ENCODE measurements around the gene ZNF664.
A peak's percentile ranks its signal among the peaks of the same experiment; 100 is the strongest.

Gene ZNF664

GRCh38 chr12:124013073-124013472 lies 40.1 kb downstream of the ZNF664 start:
- no peak for DNase-seq

- no peak for DNase-seq
Measured at GRCh38 chr12:124015494-124016461, 42.8 kb downstream of the ZNF664 start.

GRCh38 chr12:124017064-124017463 lies 44.0 kb downstream of the ZNF664 start:
- no peak for DNase-seq

GRCh38 chr12:124018539-124018938 lies 45.5 kb downstream of the ZNF664 start:
- DNase-seq, result no peak

GRCh38 chr12:124019115-124019514 lies 46.1 kb downstream of the ZNF664 start:
- no peak for DNase-seq

GRCh38 chr12:124020514-124020949 lies 47.5 kb downstream of the ZNF664 start:
- no peak for DNase-seq

- DNase-seq, result no peak
Measured at GRCh38 chr12:124021007-124021406, 48.0 kb downstream of the ZNF664 start.

- no peak for DNase-seq
Measured at GRCh38 chr12:124022161-124022560, 49.1 kb downstream of the ZNF664 start.

- no peak for DNase-seq
Measured at GRCh38 chr12:124024263-124024678, 51.3 kb downstream of the ZNF664 start.

- no peak for DNase-seq
Measured at GRCh38 chr12:124024776-124025175, 51.8 kb downstream of the ZNF664 start.

- no peak for DNase-seq
Measured at GRCh38 chr12:124025661-124026060, 52.6 kb downstream of the ZNF664 start.

GRCh38 chr12:124026755-124027745 lies 54.0 kb downstream of the ZNF664 start:
- DNase-seq, result no peak

- no peak for DNase-seq
Measured at GRCh38 chr12:124027753-124028554, 54.9 kb downstream of the ZNF664 start.

GRCh38 chr12:124028555-124028925 lies 55.5 kb downstream of the ZNF664 start:
- DNase-seq, result no peak

GRCh38 chr12:124030008-124030407 lies 57.0 kb downstream of the ZNF664 start:
- DNase-seq, result no peak

GRCh38 chr12:124030510-124030909 lies 57.5 kb downstream of the ZNF664 start:
- no peak for DNase-seq

GRCh38 chr12:124031058-124031457 lies 58.0 kb downstream of the ZNF664 start:
- no peak for DNase-seq

- DNase-seq, result peak; percentile 25
Measured at GRCh38 chr12:124032265-124032886, 59.4 kb downstream of the ZNF664 start.

GRCh38 chr12:124033859-124034258 lies 60.8 kb downstream of the ZNF664 start:
- no peak for DNase-seq

GRCh38 chr12:124034297-124034696 lies 61.3 kb downstream of the ZNF664 start:
- no peak for DNase-seq

- DNase-seq, result no peak
Measured at GRCh38 chr12:124035163-124035562, 62.1 kb downstream of the ZNF664 start.

- DNase-seq, result no peak
Measured at GRCh38 chr12:124036171-124036598, 63.2 kb downstream of the ZNF664 start.
